DOHH2 (cell line): ENCODE measurements around the gene DENND1A.
A peak's percentile ranks its signal among the peaks of the same experiment; 100 is the strongest.
"Not testable (repeated sequence)": the region's sequence is repeated elsewhere in the genome, so short reads cannot be mapped to it uniquely, and the experiment has no call there.

Experiments used
- H3F3A ChIP-seq: fragments of 200-600 bp; sonication (generic), shearing (Covaris generic); 2 replicates; pipeline ENCODE4 v1.6.0; 2016; ENCODE audit warnings: antibody characterized with exemption, mild to moderate bottlenecking; ENCODE audit not compliant: control insufficient read depth, insufficient read depth
- H3K27ac ChIP-seq: fragments of 200-600 bp; sonication (generic); 2 replicates; pipeline ENCODE4 v1.5.1; 2014; ENCODE audit warnings: low read depth, mild to moderate bottlenecking, low read length, moderate library complexity
- H3K27me3 ChIP-seq: fragments of 200-600 bp; sonication (generic); 2 replicates; pipeline ENCODE4 v1.6.1; 2014; ENCODE audit warnings: mild to moderate bottlenecking, low read length, mixed read lengths; ENCODE audit not compliant: control insufficient read depth
- H3K36me3 ChIP-seq: fragments of 200-600 bp; sonication (generic); 2 replicates; pipeline ENCODE4 v1.6.1; 2014; ENCODE audit warnings: mild to moderate bottlenecking, low read length, moderate library complexity, mixed read lengths; ENCODE audit not compliant: control insufficient read depth
- H3K4me1 ChIP-seq: fragments of 200-600 bp; sonication (generic); 2 replicates; pipeline ENCODE4 v1.6.1; 2014; ENCODE audit warnings: mild to moderate bottlenecking, low read length, mixed read lengths; ENCODE audit not compliant: control insufficient read depth
- H3K4me2 ChIP-seq: fragments of 200-600 bp; sonication (generic); 2 replicates; pipeline ENCODE4 v1.6.0; 2014; ENCODE audit warnings: mild to moderate bottlenecking, low read length, moderate library complexity
- H3K4me3 ChIP-seq: fragments of 200-600 bp; sonication (generic); 2 replicates; pipeline ENCODE4 v1.5.1; 2014; ENCODE audit warnings: mild to moderate bottlenecking, low read length, mixed read lengths
- H3K79me2 ChIP-seq: fragments of 200-600 bp; sonication (generic); 2 replicates; pipeline ENCODE4 v1.6.1; 2014; ENCODE audit warnings: mild to moderate bottlenecking, low read length, mixed read lengths; ENCODE audit not compliant: control insufficient read depth
- H3K9me2 ChIP-seq: fragments of 200-600 bp; sonication (generic); replicated peaks from 2 replicates; pipeline ENCODE4 v1.6.1; 2014; ENCODE audit warnings: mild to moderate bottlenecking, low read length, mixed read lengths; ENCODE audit not compliant: control insufficient read depth
- H3K9me3 ChIP-seq: fragments of 200-600 bp; sonication (generic); 2 replicates; pipeline ENCODE4 v1.6.1; 2014; ENCODE audit warnings: antibody characterized with exemption, low read length, mixed read lengths; ENCODE audit not compliant: control insufficient read depth, insufficient read depth
- H4K20me1 ChIP-seq: fragments of 200-600 bp; sonication (generic); 2 replicates; pipeline ENCODE4 v1.6.0; 2014; ENCODE audit warnings: low read depth, mild to moderate bottlenecking, antibody characterized with exemption, low read length, moderate library complexity; ENCODE audit not compliant: control insufficient read depth, insufficient read depth
- EZH2phosphoT487 ChIP-seq: fragments of 200-600 bp; sonication (generic); IDR thresholded peaks from 2 replicates; pipeline ENCODE4 v1.6.1; 2017; ENCODE audit warnings: borderline replicate concordance, mild to moderate bottlenecking, antibody characterized with exemption, low read length, moderate library complexity, mixed read lengths
- TF ChIP-seq, protein P1 (sequence below): fragments of 200-600 bp; sonication (generic); IDR thresholded peaks from one replicate; pipeline ENCODE4 v1.5.1; 2014; ENCODE audit warnings: antibody characterized with exemption, mild to moderate bottlenecking, low read depth, low read length; ENCODE audit not compliant: poor library complexity, severe bottlenecking

The DENND1A gene

DNA sequence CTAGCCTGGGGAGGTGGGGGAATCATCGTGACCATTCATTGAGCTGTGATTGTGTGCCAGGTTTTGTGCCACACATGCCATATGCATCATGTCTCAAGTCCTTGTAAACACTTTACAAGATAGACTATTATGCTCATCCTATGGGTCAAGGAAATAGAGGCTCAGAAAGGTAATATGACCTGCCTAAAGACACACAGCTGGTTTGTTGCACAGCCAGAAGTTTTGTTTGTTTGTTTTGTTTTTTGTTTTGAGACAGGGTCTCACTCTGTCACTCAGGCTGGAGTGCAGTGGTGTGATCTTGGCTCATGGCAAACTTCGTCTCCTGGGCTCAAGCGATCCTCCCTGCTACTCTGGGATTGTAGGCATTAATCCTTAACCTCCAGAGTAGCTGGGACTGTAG lies 595.3 kb downstream of the DENND1A start:
- H4K20me1 ChIP-seq, result no peaks in the 10 kb centered on the region
- TF ChIP-seq EZH2phosphoT487, result no peak
- TF ChIP-seq, protein P1, sequence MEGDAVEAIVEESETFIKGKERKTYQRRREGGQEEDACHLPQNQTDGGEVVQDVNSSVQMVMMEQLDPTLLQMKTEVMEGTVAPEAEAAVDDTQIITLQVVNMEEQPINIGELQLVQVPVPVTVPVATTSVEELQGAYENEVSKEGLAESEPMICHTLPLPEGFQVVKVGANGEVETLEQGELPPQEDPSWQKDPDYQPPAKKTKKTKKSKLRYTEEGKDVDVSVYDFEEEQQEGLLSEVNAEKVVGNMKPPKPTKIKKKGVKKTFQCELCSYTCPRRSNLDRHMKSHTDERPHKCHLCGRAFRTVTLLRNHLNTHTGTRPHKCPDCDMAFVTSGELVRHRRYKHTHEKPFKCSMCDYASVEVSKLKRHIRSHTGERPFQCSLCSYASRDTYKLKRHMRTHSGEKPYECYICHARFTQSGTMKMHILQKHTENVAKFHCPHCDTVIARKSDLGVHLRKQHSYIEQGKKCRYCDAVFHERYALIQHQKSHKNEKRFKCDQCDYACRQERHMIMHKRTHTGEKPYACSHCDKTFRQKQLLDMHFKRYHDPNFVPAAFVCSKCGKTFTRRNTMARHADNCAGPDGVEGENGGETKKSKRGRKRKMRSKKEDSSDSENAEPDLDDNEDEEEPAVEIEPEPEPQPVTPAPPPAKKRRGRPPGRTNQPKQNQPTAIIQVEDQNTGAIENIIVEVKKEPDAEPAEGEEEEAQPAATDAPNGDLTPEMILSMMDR, result no peak
- no peaks in the 10 kb centered on the region for H3K9me2 ChIP-seq
- no peaks in the 10 kb centered on the region for H3K79me2 ChIP-seq
- no peak overlapping the region for H3K27ac ChIP-seq
- H3K4me3 ChIP-seq, result 0 out of 2 replicates have a peak overlapping the region, but pooled peaks have one; percentile 4
- H3K9me3 ChIP-seq, result no peaks in the 10 kb centered on the region
- H3F3A ChIP-seq, result peaks cover 27% of the 10 kb centered on the region
- H3K4me1 ChIP-seq, result peaks cover 60% of the 10 kb centered on the region
- peaks cover 3% of the 10 kb centered on the region; the same call in 1 of the 2 replicates for H3K36me3 ChIP-seq
- no peaks in the 10 kb centered on the region for H3K27me3 ChIP-seq
- peak overlapping the region; percentile 26 for H3K4me2 ChIP-seq

DNA sequence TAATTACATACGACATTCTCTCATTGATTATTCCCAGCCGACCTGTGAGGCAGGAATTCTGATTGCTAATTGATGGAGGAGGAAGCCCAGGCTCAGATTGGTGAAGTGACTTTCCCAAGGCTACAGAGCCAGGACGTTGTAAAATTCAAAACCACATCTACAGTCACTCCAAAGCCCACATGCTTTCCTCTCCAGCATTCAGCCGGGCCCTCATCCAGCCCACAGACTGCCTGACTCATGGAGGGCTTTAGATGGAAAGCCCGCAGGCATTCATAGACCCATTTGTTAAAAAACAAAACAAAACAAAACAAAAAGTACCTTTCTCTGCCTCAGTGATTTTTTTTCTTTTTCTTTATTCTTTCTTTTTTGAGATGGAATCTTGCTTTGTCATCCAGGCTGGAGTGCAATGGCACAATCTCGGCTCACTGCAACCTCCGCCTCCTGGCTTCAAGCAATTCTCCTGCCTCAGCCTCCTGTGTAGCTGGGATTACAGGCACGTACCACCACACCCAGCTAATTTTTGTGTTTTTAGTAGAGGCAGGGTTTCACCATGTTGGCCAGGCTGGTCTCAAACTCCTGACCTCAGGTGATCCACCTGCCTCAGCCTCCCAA lies 596.8 kb downstream of the DENND1A start:
- not testable (repeated sequence) for H3K27ac ChIP-seq, H3K27me3 ChIP-seq, H3K4me3 ChIP-seq

GRCh38 chr9:123331346-123332060 lies 598.4 kb downstream of the DENND1A start:
- no peaks in the 10 kb centered on the region; the same call in 1 of the 2 replicates for H3K36me3 ChIP-seq
- no peaks in the 10 kb centered on the region for H4K20me1 ChIP-seq
- H3K4me3 ChIP-seq, result no peak overlapping the region
- no peaks in the 10 kb centered on the region for H3K9me2 ChIP-seq
- no peak overlapping the region for H3K4me2 ChIP-seq
- H3K27ac ChIP-seq, result no peak overlapping the region
- no peaks in the 10 kb centered on the region for H3K9me3 ChIP-seq
- TF ChIP-seq EZH2phosphoT487, result no peak
- TF ChIP-seq, protein P1, result no peak
- H3K79me2 ChIP-seq, result no peaks in the 10 kb centered on the region
- peaks cover 12% of the 10 kb centered on the region for H3F3A ChIP-seq
- H3K4me1 ChIP-seq, result peaks cover 42% of the 10 kb centered on the region
- H3K27me3 ChIP-seq, result no peaks in the 10 kb centered on the region

More for the DNA sequence above, 596.8 kb downstream of the DENND1A start:
- not testable (repeated sequence) for H3K9me2 ChIP-seq, H3K4me2 ChIP-seq, H3K79me2 ChIP-seq, H3K36me3 ChIP-seq, H4K20me1 ChIP-seq, H3K9me3 ChIP-seq
- peaks cover 16% of the 10 kb centered on the region for H3F3A ChIP-seq
- peaks cover 51% of the 10 kb centered on the region for H3K4me1 ChIP-seq
